ENCODE results near the gene COL27A1. TPM values are rescaled to one million over a fixed set of nuclear protein-coding genes. Genes with fewer than 3 reads are reported as not detected.

COL27A1 gene
- total and polyA plus RNA-seq, 4 donors = 10.9 to 25.6 (median 17.4) TPM

DNA sequence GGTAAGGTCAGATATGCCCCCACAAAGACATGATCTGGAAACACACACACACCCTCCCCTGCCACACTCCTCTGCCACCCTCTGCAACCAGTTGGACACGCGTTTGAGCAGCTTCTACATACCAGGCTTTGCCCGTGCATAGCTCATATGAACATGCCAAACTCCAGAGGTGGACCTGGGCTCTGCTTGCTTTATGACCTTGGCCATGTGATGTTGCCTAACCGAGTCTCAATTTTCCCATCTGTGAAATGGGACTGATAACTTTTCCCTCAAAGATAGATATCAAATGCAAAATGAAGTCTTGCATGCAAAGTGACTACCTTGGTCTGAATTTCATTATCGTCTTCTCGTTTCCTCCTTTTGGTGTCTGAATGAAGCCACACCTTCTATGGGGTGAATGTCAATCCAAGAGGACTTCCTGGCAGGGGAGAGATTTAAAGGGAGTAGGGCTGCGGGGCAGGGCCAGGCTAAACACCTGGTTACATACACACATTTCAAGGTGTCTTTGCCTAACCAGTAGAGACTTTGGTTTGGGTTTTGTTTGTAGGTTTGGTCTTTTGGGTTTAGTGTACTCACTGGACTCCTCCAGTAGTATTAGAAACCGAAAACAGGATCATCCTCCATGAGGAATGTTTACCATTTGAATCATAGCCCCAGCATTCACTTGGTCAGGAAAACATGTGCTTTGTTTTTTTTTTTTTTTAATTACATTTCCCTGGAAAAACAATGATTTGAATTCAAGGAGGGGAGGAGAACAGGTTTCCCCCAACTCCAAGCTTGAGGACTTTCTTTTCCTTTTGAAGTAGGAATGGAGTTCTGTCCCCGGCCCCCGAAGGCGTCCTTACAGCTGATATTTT lies 63.2 kb downstream of the COL27A1 start:
- 89% methylated on average over 11 of the region's 11 CpGs for WGBS, 2 donors
- H3K4me1 ChIP-seq (ENCODE audit: control insufficient read depth in 5 of 5, insufficient read depth in 5 of 5, low read length in 5 of 5) = peaks cover 0 to 43% (median 16%) of the 10 kb centered on the region in 5 donors
- no peak overlapping the region for H3K27ac ChIP-seq (ENCODE audit: low read depth in 1 of 2, low read length in 1 of 2)
- DNase-seq (no peak), ATAC-seq (ENCODE audit: insufficient read depth, low FRiP score) (no peak)
- no peak overlapping the region for H3K4me3 ChIP-seq
- H3K9me3 ChIP-seq (ENCODE audit: control insufficient read depth in 4 of 4, insufficient read depth in 3 of 4, low read length in 3 of 4) = no peaks in the 10 kb centered on the region
- no peak overlapping the region for H3K9ac ChIP-seq (ENCODE audit: insufficient read depth in 1 of 2, low read length in 2 of 2)
- no peaks in the 10 kb centered on the region for H3K27me3 ChIP-seq (ENCODE audit: control insufficient read depth in 3 of 3, insufficient read depth in 3 of 3, low read length in 2 of 3)
- peaks cover 0 to 15% (median 7%) of the 10 kb centered on the region in 4 donors for H3K36me3 ChIP-seq (ENCODE audit: control insufficient read depth in 4 of 4, insufficient read depth in 4 of 4, low read length in 4 of 4)
- TF ChIP-seq, protein P1, sequence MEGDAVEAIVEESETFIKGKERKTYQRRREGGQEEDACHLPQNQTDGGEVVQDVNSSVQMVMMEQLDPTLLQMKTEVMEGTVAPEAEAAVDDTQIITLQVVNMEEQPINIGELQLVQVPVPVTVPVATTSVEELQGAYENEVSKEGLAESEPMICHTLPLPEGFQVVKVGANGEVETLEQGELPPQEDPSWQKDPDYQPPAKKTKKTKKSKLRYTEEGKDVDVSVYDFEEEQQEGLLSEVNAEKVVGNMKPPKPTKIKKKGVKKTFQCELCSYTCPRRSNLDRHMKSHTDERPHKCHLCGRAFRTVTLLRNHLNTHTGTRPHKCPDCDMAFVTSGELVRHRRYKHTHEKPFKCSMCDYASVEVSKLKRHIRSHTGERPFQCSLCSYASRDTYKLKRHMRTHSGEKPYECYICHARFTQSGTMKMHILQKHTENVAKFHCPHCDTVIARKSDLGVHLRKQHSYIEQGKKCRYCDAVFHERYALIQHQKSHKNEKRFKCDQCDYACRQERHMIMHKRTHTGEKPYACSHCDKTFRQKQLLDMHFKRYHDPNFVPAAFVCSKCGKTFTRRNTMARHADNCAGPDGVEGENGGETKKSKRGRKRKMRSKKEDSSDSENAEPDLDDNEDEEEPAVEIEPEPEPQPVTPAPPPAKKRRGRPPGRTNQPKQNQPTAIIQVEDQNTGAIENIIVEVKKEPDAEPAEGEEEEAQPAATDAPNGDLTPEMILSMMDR (IDR thresholded peaks at IDR 0.05; ENCODE audit: control extremely low read depth, extremely low read depth) = no peak

DNA sequence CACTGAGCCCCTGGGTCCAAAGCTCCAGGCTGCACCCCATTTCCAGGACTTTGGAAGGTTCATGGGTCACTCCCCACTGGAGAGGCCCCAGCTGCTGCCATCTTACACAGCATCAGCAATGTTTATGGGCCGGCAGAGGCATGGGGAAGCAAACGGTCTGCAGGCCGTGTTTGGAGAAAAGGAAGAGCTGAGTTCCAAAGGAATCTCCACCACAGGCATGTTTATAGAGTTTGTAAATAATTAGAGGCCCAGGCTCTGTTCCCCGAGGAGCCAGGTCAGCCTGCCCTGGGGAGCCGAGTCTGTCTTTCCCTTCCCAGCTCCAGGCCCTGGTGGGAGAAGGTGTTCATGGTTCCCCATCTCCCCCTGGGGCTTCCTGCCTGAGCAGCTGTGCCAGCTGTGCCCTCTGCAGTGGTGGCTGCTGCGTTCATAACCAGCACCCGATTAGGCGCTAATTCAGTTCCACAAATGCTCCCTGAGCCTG lies 64.8 kb downstream of the COL27A1 start:
- ATAC-seq (ENCODE audit: insufficient read depth, low FRiP score) (no peak), DNase-seq (peak in 2 of 3 donors; percentile 53 to 60)
- 74 to 77% methylated on average over 8 of the region's 8 CpGs for WGBS, 2 donors
- Histone ChIP-seq H3K4me3 (no peak overlapping the region), H3K36me3 (ENCODE audit: control insufficient read depth in 4 of 4, insufficient read depth in 4 of 4, low read length in 4 of 4) (peaks cover 0 to 13% (median 3%) of the 10 kb centered on the region in 4 donors), H3K9me3 (ENCODE audit: control insufficient read depth in 4 of 4, insufficient read depth in 3 of 4, low read length in 3 of 4) (no peaks in the 10 kb centered on the region), H3K27me3 (ENCODE audit: control insufficient read depth in 3 of 3, insufficient read depth in 3 of 3, low read length in 2 of 3) (no peaks in the 10 kb centered on the region), H3K9ac (ENCODE audit: insufficient read depth in 1 of 2, low read length in 2 of 2) (no peak overlapping the region), H3K27ac (ENCODE audit: low read depth in 1 of 2, low read length in 1 of 2) (no peak overlapping the region), H3K4me1 (ENCODE audit: control insufficient read depth in 5 of 5, insufficient read depth in 5 of 5, low read length in 5 of 5) (peaks cover 0 to 30% (median 13%) of the 10 kb centered on the region in 5 donors)
- TF ChIP-seq, protein P1 (IDR thresholded peaks at IDR 0.05; ENCODE audit: control extremely low read depth, extremely low read depth) = no peak

DNA sequence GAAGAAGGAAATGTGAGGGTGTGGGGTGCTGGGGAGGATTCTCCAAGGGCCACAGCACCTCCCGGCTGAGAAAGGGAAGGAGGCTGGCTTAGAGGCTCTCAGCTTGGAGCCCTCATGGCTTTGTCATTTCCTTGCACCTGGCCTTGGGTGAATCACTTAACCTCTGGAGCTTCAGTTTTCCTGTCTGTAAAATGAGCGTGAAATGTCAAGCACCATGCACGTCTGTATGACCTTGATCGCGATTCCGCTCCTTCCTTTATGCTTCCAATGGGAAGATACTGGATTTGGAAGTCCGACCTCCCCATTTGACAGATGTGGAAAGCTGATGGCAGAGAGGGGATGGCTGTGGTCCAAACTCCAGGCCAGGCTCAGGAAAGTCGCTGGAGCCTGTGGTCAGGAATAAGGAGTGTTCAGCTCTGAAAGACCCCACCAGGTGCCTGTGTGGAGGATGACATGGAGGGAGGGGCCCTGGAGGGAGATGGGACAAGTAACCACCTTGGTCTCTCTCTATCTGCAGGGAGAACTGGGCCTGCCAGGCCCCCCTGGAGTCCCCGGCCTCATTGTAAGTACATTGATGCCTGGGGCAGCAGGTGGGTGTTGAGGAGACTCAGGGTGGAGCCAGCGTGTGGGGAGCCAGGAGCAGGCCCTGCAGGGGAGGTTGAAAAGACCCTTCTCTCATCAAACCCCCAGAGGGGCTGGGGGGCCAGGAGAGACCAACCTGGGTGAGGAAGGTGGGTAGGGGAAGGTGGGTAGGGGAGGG lies 66.5 kb downstream of the COL27A1 start:
- 80 to 88% methylated on average over 10 of the region's 10 CpGs for WGBS, 2 donors
- Histone ChIP-seq H3K9ac (ENCODE audit: insufficient read depth in 1 of 2, low read length in 2 of 2) (no peak overlapping the region), H3K27me3 (ENCODE audit: control insufficient read depth in 3 of 3, insufficient read depth in 3 of 3, low read length in 2 of 3) (no peaks in the 10 kb centered on the region), H3K36me3 (ENCODE audit: control insufficient read depth in 4 of 4, insufficient read depth in 4 of 4, low read length in 4 of 4) (peaks cover 0 to 14% (median 3%) of the 10 kb centered on the region in 4 donors), H3K4me3 (no peak overlapping the region), H3K27ac (ENCODE audit: low read depth in 1 of 2, low read length in 1 of 2) (no peak overlapping the region), H3K9me3 (ENCODE audit: control insufficient read depth in 4 of 4, insufficient read depth in 3 of 4, low read length in 3 of 4) (no peaks in the 10 kb centered on the region), H3K4me1 (ENCODE audit: control insufficient read depth in 5 of 5, insufficient read depth in 5 of 5, low read length in 5 of 5) (peaks cover 0 to 28% (median 5%) of the 10 kb centered on the region in 5 donors)
- ATAC-seq (ENCODE audit: insufficient read depth, low FRiP score) (no peak), DNase-seq (no peak)
- TF ChIP-seq, protein P1 (IDR thresholded peaks at IDR 0.05; ENCODE audit: control extremely low read depth, extremely low read depth) = no peak

Measured in lung (tissue), 12 donors.